Nephron progenitor cell (in vitro differentiated cells): ENCODE data around the gene FMNL3.

Source experiments
- DNase-seq: peaks from one replicate; pipeline ENCODE4 v3.0.0; 2021
- H3K27ac Mint-ChIP-seq: 2 replicates; pipeline ENCODE4 v1.8.0; 2021; ENCODE audit warnings: mild to moderate bottlenecking, moderate library complexity, mixed read lengths
- H3K27me3 Mint-ChIP-seq: 2 replicates; pipeline ENCODE4 v1.8.0; 2021; ENCODE audit warnings: mild to moderate bottlenecking, low read depth, mixed read lengths; ENCODE audit not compliant: poor library complexity
- H3K36me3 Mint-ChIP-seq: 2 replicates; pipeline ENCODE4 v1.8.0; 2021; ENCODE audit warnings: low read depth, mixed read lengths
- H3K4me1 Mint-ChIP-seq: 2 replicates; pipeline ENCODE4 v1.8.0; 2021; ENCODE audit warnings: mixed read lengths
- H3K4me3 Mint-ChIP-seq: 2 replicates; pipeline ENCODE4 v1.8.0; 2021; ENCODE audit warnings: mild to moderate bottlenecking, moderate library complexity, mixed read lengths
- H3K9me3 Mint-ChIP-seq: 2 replicates; pipeline ENCODE4 v1.8.0; 2021; ENCODE audit warnings: mild to moderate bottlenecking, moderate library complexity, mixed read lengths
- TF ChIP-seq, protein P1 (sequence below): fragments of 200-600 bp; sonication (generic); IDR thresholded peaks from 2 replicates; pipeline ENCODE4 v1.5.0; 2021; ENCODE audit warnings: antibody characterized with exemption

The FMNL3 gene

DNA sequence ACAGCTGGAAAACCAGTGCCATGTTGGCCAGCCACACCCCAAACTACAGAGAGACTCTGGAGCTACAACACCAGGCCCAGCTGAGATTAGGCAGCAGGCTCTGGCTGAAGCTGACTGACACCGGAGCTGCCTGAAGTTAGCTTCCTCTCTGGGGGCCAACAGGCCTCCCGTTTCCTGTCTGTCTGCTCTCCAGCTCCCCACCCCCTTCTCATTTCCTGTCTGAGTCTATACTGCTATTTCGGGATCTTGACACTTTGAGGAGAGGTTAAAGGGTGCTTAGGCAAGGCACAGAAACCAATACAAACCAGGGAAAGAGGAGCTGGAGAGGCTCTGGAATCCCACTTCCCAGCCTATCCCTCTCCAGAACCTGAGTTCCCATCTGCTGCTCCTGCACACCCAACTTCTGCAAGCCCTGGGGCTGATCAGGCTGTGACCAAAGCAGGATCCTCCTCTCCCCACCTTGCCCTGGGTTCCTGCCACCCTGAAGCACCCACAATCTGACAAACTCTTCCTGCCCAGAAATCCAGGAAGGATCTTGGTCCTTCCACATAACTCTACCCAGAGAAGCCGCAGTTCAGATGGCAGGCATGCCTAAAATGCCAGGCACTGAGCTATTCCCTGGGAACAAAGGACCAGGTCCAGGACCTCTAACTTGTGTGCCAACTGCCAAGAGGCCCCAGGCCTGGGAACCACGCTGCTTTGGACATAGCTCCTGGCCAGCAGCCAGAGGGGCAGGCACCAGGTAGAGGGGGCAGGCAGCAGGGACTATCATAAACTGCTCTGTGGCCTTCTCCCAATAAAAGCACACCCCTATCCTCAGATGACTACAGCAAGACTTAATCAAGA, 44.0 kb downstream of the FMNL3 start:
- Mint-ChIP-seq H3K36me3 (peaks cover 35% of the 10 kb centered on the region), H3K4me3 (peak overlapping the region; percentile 54), H3K27ac (peak overlapping the region; percentile 99), H3K4me1 (peaks cover 42% of the 10 kb centered on the region), H3K27me3 (no peaks in the 10 kb centered on the region), H3K9me3 (no peaks in the 10 kb centered on the region)
- TF ChIP-seq, protein P1, sequence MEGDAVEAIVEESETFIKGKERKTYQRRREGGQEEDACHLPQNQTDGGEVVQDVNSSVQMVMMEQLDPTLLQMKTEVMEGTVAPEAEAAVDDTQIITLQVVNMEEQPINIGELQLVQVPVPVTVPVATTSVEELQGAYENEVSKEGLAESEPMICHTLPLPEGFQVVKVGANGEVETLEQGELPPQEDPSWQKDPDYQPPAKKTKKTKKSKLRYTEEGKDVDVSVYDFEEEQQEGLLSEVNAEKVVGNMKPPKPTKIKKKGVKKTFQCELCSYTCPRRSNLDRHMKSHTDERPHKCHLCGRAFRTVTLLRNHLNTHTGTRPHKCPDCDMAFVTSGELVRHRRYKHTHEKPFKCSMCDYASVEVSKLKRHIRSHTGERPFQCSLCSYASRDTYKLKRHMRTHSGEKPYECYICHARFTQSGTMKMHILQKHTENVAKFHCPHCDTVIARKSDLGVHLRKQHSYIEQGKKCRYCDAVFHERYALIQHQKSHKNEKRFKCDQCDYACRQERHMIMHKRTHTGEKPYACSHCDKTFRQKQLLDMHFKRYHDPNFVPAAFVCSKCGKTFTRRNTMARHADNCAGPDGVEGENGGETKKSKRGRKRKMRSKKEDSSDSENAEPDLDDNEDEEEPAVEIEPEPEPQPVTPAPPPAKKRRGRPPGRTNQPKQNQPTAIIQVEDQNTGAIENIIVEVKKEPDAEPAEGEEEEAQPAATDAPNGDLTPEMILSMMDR, result no peak
- peak; percentile 50 for DNase-seq

DNA sequence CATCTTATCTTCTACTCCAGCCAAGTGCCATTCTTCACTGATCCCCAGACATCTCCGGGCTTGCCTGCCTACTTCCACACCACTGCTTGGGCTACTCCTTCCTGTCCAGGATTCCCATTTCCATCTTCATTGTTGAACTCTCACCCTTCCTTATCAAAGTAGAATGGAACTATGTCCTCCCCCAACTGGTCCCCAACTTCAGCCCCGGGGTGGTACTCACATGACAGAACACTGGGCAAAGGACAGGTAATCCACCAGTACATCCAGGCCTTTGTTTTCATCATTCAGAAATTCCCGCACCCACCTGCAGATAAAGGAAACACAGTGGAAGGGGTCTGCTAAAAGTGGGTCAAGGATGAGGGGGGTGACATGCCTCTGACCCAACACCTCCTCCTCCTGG, 45.5 kb downstream of the FMNL3 start:
- H3K27ac Mint-ChIP-seq, result no peak overlapping the region
- no peaks in the 10 kb centered on the region for H3K27me3 Mint-ChIP-seq
- TF ChIP-seq, protein P1, result no peak
- peaks cover 42% of the 10 kb centered on the region for H3K4me1 Mint-ChIP-seq
- no peak overlapping the region for H3K4me3 Mint-ChIP-seq
- no peaks in the 10 kb centered on the region for H3K9me3 Mint-ChIP-seq
- peaks cover 47% of the 10 kb centered on the region for H3K36me3 Mint-ChIP-seq
- DNase-seq, result no peak

DNA sequence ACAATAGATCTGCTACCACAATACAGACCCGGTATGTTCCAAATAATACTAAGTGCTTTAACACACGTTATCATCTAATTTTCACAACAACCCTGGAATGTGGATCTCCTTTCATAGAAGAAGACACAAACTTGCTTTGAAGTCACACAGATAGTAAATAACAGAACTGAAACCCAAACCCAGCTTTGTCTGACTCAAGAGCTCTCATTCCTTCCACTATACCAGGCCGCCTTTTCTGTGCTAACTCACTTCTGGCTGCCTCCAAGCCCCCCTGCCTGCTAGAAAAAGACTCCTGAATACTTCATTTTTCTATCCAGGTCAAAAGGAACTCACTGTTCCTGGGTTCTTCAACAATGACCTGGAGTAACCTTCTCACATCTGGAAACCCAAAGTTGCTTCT, 46.0 kb downstream of the FMNL3 start:
- H3K4me3 Mint-ChIP-seq, result no peak overlapping the region
- H3K4me1 Mint-ChIP-seq, result peaks cover 42% of the 10 kb centered on the region
- DNase-seq, result no peak
- H3K27ac Mint-ChIP-seq, result no peak overlapping the region
- no peaks in the 10 kb centered on the region for H3K9me3 Mint-ChIP-seq
- H3K36me3 Mint-ChIP-seq, result peaks cover 51% of the 10 kb centered on the region
- H3K27me3 Mint-ChIP-seq, result no peaks in the 10 kb centered on the region
- TF ChIP-seq, protein P1, result no peak

- DNase-seq, result no peak
- no peaks in the 10 kb centered on the region for H3K27me3 Mint-ChIP-seq
- no peaks in the 10 kb centered on the region for H3K9me3 Mint-ChIP-seq
- no peak overlapping the region for H3K4me3 Mint-ChIP-seq
- H3K27ac Mint-ChIP-seq, result no peak overlapping the region
- H3K4me1 Mint-ChIP-seq, result peaks cover 35% of the 10 kb centered on the region
- TF ChIP-seq, protein P1, result no peak
- peaks cover 49% of the 10 kb centered on the region for H3K36me3 Mint-ChIP-seq
Measured at GRCh38 chr12:49659753-49660152, 47.5 kb downstream of the FMNL3 start.

DNA sequence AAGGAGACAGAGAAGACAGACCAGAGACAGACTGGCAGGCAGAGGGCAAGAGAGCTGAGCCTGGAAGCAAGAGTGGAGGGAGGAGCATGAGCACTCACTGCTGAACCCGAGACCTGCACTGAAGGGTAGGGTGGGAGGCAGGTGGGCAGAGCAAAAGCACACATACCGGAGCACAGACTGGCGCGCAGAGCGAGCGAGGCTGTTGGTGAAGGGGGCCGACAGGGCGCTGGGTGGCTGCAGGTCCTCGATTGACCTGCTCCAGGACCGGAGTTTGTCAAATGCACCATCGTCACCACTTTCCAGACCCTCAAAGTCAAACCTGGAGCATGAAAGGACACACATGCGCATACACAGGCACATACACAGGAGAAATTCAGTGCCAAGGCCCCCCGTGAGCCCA, 48.9 kb downstream of the FMNL3 start:
- H3K9me3 Mint-ChIP-seq, result no peaks in the 10 kb centered on the region
- no peak for DNase-seq
- H3K36me3 Mint-ChIP-seq, result peaks cover 49% of the 10 kb centered on the region
- H3K4me3 Mint-ChIP-seq, result no peak overlapping the region
- TF ChIP-seq, protein P1, result no peak
- H3K27me3 Mint-ChIP-seq, result no peaks in the 10 kb centered on the region
- peaks cover 20% of the 10 kb centered on the region for H3K4me1 Mint-ChIP-seq
- peak overlapping the region; percentile 91 for H3K27ac Mint-ChIP-seq
